Measurements from ENCODE around the gene ENTPD5.
"Not testable (repeated sequence)": the region's sequence is repeated elsewhere in the genome, so short reads cannot be mapped to it uniquely, and the experiment has no call there.

Gene ENTPD5

GRCh38 chr14:74005664-74006063 is 13.4 kb downstream of the ENTPD5 start:
- DNase-seq (ENCODE audit: low spot score), result not testable (repeated sequence)

- DNase-seq (ENCODE audit: low spot score), result no peak
These were observed 20.4 kb downstream of the ENTPD5 start for GRCh38 chr14:73998726-73999125.

GRCh38 chr14:73997944-73998447 is 21.1 kb downstream of the ENTPD5 start:
- DNase-seq (ENCODE audit: low spot score), result no peak

GRCh38 chr14:73997108-73997943 is 21.8 kb downstream of the ENTPD5 start:
- no peak for DNase-seq (ENCODE audit: low spot score)

- no peak for DNase-seq (ENCODE audit: low spot score)
These were observed 22.4 kb downstream of the ENTPD5 start for GRCh38 chr14:73996731-73997107.

GRCh38 chr14:73995977-73996378 is 23.1 kb downstream of the ENTPD5 start:
- DNase-seq (ENCODE audit: low spot score), result no peak

GRCh38 chr14:73994926-73995325 is 24.2 kb downstream of the ENTPD5 start:
- not testable (repeated sequence) for DNase-seq (ENCODE audit: low spot score)

GRCh38 chr14:73991092-73991491 is 28.0 kb downstream of the ENTPD5 start:
- DNase-seq (ENCODE audit: low spot score), result no peak

GRCh38 chr14:73988656-73989055 is 30.4 kb downstream of the ENTPD5 start:
- not testable (repeated sequence) for DNase-seq (ENCODE audit: low spot score)

GRCh38 chr14:73988065-73988464 is 31.0 kb downstream of the ENTPD5 start:
- no peak for DNase-seq (ENCODE audit: low spot score)

GRCh38 chr14:73977896-73978295 is 41.2 kb downstream of the ENTPD5 start:
- no peak for DNase-seq (ENCODE audit: low spot score)

- no peak for DNase-seq (ENCODE audit: low spot score)
These were observed 43.0 kb downstream of the ENTPD5 start for GRCh38 chr14:73976125-73976524.

- no peak for DNase-seq (ENCODE audit: low spot score)
These were observed 45.6 kb downstream of the ENTPD5 start for GRCh38 chr14:73973497-73973896.

- no peak for DNase-seq (ENCODE audit: low spot score)
These were observed 50.2 kb downstream of the ENTPD5 start for GRCh38 chr14:73968885-73969284.

- DNase-seq (ENCODE audit: low spot score), result no peak
These were observed 53.9 kb downstream of the ENTPD5 start for GRCh38 chr14:73965216-73965615.

GRCh38 chr14:73961192-73961591 is 57.9 kb downstream of the ENTPD5 start:
- DNase-seq (ENCODE audit: low spot score), result no peak

GRCh38 chr14:73958591-73958990 is 60.5 kb downstream of the ENTPD5 start:
- DNase-seq (ENCODE audit: low spot score), result no peak

- no peak for DNase-seq (ENCODE audit: low spot score)
These were observed 63.4 kb downstream of the ENTPD5 start for GRCh38 chr14:73955674-73956073.

GRCh38 chr14:73953731-73954130 is 65.4 kb downstream of the ENTPD5 start:
- DNase-seq (ENCODE audit: low spot score), result no peak

GRCh38 chr14:73949752-73950734 is 69.0 kb downstream of the ENTPD5 start, which contains the start of the genes COQ6 and FAM161B:
Gene COQ6 (plus strand): TSS chr14:73950302. CDS start chr14:73950333, 31 bp downstream.
Gene FAM161B (minus strand): TSS chr14:73950094. CDS start chr14:73950026, 68 bp downstream.
- peak; percentile 92 for DNase-seq (ENCODE audit: low spot score)

- DNase-seq (ENCODE audit: low spot score), result no peak
These were observed 73.9 kb downstream of the ENTPD5 start for GRCh38 chr14:73945159-73945670.
